ENCODE results near the gene SERPINE2. TPM values are rescaled to one million over a fixed set of nuclear protein-coding genes. Genes with fewer than 3 reads are reported as not detected.

The SERPINE2 gene
- total and polyA plus RNA-seq, 9 donors: 42.5 to 264 (median 101) TPM

DNA sequence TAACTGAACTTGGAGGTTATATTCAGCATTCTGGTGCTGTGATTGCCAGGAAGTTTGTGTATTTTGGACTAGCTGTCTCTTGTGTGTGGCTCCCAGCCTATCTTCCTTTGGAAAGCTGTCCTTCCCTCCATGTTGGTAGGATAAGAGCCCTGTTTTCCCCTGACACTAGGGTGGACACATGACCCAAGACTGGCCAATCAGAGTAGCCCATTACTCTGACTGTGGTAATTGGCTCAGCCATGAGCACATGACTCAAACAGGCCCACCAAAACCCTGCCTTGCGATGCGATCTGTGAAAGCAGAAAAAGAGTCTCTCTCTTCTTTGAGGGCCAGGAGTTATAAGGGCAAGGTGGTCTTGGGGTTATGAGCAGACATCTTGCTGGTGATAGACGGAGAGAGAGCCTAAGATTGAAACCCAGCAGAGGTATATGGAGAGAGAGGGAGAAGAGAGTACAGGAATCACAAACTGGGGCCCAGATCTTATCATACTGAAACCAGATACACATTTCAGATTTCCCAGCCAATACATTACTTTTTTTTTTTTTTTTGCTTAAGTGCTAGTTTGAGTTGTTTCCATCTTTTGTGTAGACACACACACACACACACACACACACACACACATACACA, 45.3 kb upstream of the SERPINE2 start:
- Histone ChIP-seq H3K4me1 (ENCODE audit: insufficient read depth) (no peaks in the 10 kb centered on the region), H3K4me3 (no peak overlapping the region), H3K9me3 (no peaks in the 10 kb centered on the region), H3K27me3 (no peaks in the 10 kb centered on the region), H3K27ac (no peak overlapping the region), H3K36me3 (no peaks in the 10 kb centered on the region)
- intact Hi-C loops (cut with DNase I): no loop called here
- no peak for TF ChIP-seq POLR2A (IDR thresholded peaks at IDR 0.05)
- no peak for TF ChIP-seq EP300 (IDR thresholded peaks at IDR 0.05)
- TF ChIP-seq, protein P1, sequence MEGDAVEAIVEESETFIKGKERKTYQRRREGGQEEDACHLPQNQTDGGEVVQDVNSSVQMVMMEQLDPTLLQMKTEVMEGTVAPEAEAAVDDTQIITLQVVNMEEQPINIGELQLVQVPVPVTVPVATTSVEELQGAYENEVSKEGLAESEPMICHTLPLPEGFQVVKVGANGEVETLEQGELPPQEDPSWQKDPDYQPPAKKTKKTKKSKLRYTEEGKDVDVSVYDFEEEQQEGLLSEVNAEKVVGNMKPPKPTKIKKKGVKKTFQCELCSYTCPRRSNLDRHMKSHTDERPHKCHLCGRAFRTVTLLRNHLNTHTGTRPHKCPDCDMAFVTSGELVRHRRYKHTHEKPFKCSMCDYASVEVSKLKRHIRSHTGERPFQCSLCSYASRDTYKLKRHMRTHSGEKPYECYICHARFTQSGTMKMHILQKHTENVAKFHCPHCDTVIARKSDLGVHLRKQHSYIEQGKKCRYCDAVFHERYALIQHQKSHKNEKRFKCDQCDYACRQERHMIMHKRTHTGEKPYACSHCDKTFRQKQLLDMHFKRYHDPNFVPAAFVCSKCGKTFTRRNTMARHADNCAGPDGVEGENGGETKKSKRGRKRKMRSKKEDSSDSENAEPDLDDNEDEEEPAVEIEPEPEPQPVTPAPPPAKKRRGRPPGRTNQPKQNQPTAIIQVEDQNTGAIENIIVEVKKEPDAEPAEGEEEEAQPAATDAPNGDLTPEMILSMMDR (IDR thresholded peaks at IDR 0.05): no peak
- WGBS, 3 donors: 96 to 99% (median 97%) methylated on average over 3 of the region's 3 CpGs
- no peak for DNase-seq

GRCh38 chr2:224083638-224084037, 44.6 kb upstream of the SERPINE2 start:
- H3K4me3 ChIP-seq: no peak overlapping the region
- no peaks in the 10 kb centered on the region for H3K36me3 ChIP-seq
- no peak overlapping the region for H3K27ac ChIP-seq
- H3K4me1 ChIP-seq (ENCODE audit: insufficient read depth): no peaks in the 10 kb centered on the region
- WGBS, 3 donors: 75 to 84% (median 79%) methylated on average over 2 of the region's 2 CpGs
- no peaks in the 10 kb centered on the region for H3K27me3 ChIP-seq
- no peak for TF ChIP-seq POLR2A (IDR thresholded peaks at IDR 0.05)
- TF ChIP-seq, protein P1 (IDR thresholded peaks at IDR 0.05): no peak
- no peak for TF ChIP-seq EP300 (IDR thresholded peaks at IDR 0.05)
- no peak for DNase-seq
- H3K9me3 ChIP-seq: no peaks in the 10 kb centered on the region
- intact Hi-C loops (cut with DNase I): no loop called here

DNA sequence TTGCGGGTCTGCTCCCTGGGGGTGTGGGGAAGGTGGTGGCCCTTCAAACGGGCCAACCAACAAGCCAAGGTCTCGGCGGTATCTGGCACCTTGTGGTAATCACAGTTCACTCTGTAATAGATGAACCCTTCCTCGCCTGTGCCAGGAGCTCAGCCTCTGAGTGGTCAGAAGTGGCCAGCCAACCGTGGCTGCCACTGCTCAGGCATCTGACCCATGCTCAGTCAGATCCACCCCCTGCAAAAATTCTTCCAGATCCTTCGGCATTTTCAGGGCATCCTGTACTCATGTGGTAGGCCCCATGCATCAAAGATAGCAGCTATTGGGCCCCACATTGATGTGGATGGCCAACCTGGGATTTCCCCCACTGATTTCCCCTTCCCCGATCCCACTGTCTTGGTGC, 39.6 kb upstream of the SERPINE2 start:
- H3K9me3 ChIP-seq: no peaks in the 10 kb centered on the region
- H3K27me3 ChIP-seq: no peaks in the 10 kb centered on the region
- TF ChIP-seq, protein P1 (IDR thresholded peaks at IDR 0.05): no peak
- TF ChIP-seq POLR2A (IDR thresholded peaks at IDR 0.05) (no peak), EP300 (IDR thresholded peaks at IDR 0.05) (no peak)
- no peaks in the 10 kb centered on the region for H3K4me1 ChIP-seq (ENCODE audit: insufficient read depth)
- no peak overlapping the region for H3K4me3 ChIP-seq
- 91 to 98% (median 92%) methylated on average over 8 of the region's 8 CpGs for WGBS, 3 donors
- H3K27ac ChIP-seq: no peak overlapping the region
- no peaks in the 10 kb centered on the region for H3K36me3 ChIP-seq
- intact Hi-C loops (cut with DNase I): no loop called here
- no peak for DNase-seq

- H3K36me3 ChIP-seq: no peaks in the 10 kb centered on the region
- 59 to 82% (median 71%) methylated on average over 5 of the region's 5 CpGs for WGBS, 3 donors
- no peaks in the 10 kb centered on the region for H3K9me3 ChIP-seq
- DNase-seq: no peak
- no peak overlapping the region for H3K27ac ChIP-seq
- no peaks in the 10 kb centered on the region for H3K4me1 ChIP-seq (ENCODE audit: insufficient read depth)
- H3K27me3 ChIP-seq: no peaks in the 10 kb centered on the region
- intact Hi-C loops (cut with DNase I): no loop called here
- H3K4me3 ChIP-seq: no peak overlapping the region
- TF ChIP-seq POLR2A (IDR thresholded peaks at IDR 0.05) (no peak), EP300 (IDR thresholded peaks at IDR 0.05) (no peak)
Measured at GRCh38 chr2:224077773-224078507, 38.9 kb upstream of the SERPINE2 start.

GRCh38 chr2:224075588-224075987, 36.5 kb upstream of the SERPINE2 start:
- intact Hi-C loops (cut with DNase I): no loop called here
- Histone ChIP-seq H3K27ac (no peak overlapping the region), H3K9me3 (no peaks in the 10 kb centered on the region), H3K4me3 (no peak overlapping the region), H3K4me1 (ENCODE audit: insufficient read depth) (peaks cover 3% of the 10 kb centered on the region), H3K36me3 (no peaks in the 10 kb centered on the region), H3K27me3 (no peaks in the 10 kb centered on the region)
- no peak for DNase-seq
- WGBS, 3 donors: 90 to 99% (median 93%) methylated on average over 3 of the region's 3 CpGs
- TF ChIP-seq, protein P1 (IDR thresholded peaks at IDR 0.05): no peak
- no peak for TF ChIP-seq EP300 (IDR thresholded peaks at IDR 0.05)
- no peak for TF ChIP-seq POLR2A (IDR thresholded peaks at IDR 0.05)

All from ovary (tissue), 9 donors.